NCI-H2081 treated with DMSO at 0.1 percent for 48 hours (cell line): Measurements from ENCODE around the gene FLT3.
"Not testable (repeated sequence)": the region's sequence is repeated elsewhere in the genome, so short reads cannot be mapped to it uniquely, and the experiment has no call there.

Source experiments
- DNase-seq: peaks from one replicate; lab custom pipeline; 2025; lab: John Stamatoyannopoulos, UW

FLT3 gene

DNA sequence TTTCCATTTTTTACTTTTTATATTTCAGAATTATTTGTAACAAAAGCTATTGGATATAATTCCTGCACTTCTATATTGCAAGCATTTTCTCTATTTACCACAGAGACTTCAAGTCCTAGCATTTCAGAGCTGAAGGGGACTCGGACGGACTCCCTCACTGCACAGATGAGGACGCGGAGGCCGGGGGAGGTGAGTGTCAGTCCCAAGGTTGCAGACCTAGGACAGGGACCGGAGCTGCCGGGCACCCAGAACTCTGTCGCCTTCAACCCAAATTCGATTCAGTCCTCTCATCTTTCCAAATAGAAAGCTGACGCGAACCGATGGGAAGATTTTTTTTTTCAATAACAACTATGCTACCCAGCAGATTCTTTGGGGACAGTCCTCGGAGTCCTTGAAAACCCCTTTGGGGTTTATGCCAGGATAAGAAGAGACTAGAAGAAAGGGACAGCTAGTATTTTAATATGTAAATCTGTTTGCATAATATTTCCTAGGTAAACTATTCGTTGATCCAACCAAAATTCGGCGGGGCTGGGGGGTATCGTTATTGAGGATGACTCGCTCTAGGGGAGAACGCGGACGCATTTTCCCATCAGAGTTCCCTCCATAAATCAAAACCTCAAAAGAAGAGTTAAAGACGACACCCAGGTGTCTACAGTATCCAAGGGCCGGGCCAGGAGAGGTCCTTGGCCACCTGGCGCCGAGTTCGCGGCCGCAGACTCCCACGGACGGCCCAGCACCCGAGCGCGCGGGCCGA, 803 bp downstream of the FLT3 start:
- DNase-seq: no peak

DNA sequence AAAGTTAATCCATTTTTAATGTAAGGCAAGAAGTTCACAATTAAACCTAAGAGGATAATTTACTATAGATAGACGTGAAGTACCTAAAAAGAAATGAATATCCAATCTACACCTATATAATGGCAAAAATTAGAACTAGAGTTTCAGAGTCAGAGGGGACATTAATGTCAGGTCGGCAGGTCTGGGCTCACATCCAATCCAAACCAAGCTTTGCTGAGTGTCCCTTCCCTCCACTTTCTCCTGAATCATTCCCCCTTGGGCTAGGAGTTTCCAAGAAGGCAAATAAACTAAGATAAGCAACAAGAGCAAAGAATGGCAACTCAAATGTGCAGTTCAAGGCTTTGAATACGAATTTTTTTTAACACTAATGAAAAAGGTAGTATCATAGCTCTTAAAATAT, 2.9 kb downstream of the FLT3 start:
- no peak for DNase-seq

DNA sequence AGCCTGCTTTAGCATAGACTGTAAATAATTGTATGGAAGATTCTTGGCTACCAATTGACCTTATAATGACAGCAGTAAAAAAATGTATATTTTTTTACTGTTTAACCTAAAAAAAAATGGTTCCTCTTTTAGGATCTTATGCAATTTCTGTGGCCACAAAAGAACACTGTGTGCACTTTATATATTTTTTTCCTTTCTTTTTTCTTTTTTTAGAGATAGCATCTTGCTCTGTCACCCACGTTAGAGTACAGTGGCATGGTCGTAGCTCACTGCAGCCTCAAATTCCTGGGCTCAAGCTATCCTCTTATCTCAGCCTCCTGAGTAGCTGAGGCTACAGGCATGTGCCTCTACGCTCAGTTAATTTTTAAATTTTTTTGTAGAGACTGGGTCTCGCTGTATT, 6.1 kb downstream of the FLT3 start:
- DNase-seq: no peak

DNA sequence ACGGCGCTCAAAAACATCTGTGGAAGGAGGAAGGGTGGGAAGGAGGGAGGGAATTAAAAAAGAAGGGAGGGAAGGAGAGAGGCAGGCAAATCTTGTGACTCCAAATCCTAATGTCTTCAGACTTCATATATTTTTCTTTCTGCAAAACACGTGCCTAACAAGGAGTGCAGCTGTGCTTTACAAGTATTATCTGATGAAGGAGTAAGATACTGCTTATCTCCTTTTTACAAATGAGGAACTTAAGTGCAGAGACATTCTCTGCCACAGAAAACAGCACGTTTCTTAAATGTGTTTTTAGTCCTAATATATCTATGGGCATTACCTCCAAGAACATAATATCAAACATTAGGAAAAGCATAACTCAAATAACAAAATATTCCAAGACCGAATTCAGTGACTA, 6.5 kb downstream of the FLT3 start:
- no peak for DNase-seq

DNA sequence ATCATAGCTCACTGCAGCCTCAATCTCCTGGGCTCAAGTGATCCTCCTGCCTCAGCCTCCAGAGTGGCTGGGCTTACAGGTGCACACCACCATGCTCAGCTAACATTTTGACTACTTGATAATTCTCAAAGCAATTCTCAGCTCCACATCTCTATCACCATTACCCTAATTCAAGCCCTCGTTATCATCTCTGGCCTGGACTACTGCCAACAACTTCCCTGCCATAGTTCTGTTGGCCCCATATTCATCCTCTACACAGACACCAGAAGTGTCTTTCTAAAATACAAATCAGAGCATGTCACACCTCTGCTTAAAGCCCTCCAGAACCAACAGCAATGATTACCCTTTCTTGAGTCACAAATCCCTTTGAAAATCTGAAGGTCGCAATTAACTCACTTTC, 7.9 kb downstream of the FLT3 start:
- no peak for DNase-seq

DNA sequence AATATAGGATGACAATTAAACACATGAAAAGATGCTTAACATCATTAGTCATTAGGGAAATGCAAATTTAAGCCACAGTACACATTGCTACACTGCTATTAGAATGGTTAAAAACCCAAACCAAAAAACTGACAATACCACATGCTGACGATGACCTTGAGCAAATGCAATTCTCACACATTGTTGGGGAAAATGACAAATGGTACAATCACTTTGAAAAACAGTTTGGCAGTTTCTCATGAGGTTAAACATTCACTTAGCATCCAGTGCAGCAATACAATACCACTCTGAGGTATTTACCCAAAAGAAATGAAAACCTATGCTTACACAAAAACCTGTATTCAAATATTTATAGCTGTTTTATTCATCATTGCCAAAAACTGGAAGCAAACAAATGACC, 11.3 kb downstream of the FLT3 start:
- no peak for DNase-seq

DNA sequence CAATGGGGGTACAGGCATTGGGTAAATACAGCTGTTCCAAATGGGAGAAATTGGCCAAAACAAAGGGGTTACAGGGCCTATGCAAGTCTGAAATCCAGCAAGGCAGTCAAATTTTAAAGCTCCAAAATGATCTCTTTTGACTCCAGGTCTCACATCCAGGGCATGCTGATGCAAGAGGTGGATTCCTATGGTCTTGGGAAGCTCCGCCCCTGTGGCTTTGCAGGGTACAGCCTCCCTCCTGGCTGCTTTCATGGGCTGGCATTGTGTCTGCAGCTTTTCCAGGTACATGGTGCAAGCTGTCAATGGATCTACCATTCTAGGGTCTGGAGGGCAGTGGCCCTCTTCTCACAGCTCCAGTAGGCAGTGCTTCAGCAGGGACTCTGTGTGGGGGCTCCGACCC, 22.6 kb downstream of the FLT3 start:
- not testable (repeated sequence) for DNase-seq

DNA sequence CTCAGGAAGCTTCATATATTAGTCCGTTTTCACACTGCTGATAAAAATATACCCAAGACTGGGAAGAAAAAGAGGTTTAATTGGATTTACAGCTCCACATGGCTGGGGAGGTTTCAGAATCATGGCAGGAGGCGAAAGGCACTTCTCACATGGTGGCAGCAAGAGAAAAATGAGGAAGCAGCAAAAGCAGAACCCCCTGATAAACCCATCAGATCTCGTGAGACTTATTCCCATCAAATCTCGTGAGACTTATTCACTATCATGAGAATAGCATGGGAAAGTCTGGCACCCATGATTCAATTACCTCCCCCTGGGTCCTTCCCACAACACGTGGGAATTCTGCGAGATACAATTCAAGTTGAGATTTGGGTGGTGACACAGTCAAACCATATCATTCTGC, 23.1 kb downstream of the FLT3 start:
- no peak for DNase-seq

DNA sequence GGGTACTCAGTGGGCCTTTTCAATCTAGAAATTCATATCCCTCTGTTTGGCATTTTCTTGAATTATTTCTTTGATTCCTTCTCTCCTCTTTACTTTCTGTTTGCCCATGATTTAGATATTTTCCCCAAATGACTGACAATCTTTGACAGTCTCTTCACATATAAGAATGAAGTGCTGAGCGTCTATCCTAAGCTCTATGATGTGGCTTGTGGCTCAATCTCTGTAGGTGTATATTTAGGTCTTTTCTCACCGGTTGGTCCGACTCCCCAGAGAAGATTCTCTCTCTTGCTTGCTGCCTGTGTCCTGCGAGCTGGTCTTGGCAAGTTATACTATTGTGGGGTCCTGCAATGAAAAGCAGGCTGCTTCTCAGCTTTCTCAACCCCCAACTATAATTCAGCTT, 29.0 kb downstream of the FLT3 start:
- no peak for DNase-seq

DNA sequence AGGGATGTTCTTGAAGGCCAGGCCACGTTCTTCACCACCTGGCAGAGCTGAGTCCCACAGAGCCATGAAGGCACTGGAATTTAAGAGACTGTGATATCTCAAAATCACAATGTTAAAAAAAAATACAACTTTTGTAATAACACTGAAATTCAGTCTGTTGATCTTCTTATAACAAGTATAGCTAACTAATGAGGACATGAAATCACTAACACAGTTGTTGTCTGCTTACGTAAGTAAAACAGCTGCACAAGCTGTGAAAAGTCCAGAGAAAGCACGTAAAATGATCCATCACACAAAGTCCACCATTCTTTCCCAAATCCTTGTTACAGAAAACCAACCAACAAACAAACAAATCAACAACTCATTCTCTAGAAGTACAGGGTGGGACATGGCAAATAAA, 32.9 kb downstream of the FLT3 start:
- no peak for DNase-seq

DNA sequence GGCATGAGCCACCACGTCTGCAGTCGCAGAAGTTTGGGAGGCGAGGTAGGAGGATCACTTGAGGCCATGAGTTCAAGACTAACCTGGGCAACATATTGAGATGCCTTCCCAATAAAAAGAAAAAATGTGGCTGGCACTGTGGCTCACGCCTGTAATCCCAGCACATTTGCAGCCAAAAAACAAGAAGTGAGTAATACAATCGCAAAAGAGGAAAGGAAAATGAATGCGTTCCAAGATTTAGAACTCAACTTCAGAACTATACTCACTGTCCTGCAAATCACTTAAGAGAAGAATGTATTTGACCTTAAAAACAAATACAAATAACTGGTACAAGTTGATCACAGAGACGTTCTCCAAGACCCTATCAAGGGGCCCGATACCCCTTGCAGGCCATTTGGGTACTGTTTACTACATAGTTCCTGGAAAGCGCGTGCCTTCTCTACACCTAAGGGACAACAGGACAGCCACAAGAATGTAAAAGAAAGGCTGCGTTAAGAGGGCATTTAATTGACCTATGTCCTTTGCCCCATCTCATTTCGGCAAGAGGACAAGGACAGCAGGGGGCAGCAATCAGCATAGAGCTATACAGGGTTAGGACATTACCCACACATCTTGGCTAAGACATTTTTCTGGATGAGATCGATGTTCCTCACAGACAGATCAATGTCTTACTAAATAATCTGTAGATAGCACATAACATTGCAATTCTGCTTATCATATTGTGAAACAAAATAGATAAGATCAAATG, 41.3 kb downstream of the FLT3 start:
- no peak for DNase-seq

DNA sequence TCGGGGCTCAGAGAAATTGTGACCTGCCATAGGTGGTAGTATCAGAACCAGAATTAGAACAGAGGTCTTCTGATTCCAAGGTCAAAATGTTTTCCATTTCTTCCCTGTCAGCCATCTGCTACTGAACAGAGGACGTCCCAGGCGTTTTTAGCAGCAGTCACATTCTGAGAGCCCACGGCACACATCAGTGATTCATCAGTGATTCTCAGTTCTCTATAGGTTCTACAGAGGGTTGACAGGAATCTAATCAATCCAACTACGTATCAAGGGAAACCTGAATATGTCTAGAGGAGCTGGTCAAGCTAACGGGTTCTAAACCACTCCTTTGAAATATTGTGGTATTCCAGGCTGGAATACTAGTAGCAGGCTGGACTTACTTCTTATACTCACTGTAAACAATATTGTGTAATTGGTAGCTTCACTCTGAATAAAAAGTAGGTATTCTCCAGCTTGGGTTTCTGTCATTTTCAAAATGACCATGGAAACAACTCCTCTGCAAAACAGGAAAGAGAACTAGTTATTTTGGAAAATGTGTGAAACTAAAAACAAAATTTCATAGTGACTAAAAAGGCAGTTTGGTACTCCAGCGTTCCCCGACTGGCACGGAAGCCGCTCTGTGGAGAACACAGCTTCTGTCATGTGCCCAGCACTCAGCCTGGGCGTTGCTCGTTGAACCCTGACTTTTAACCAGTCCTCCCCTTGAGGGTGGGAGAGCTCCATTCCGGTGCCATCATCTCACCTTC, 43.2 kb downstream of the FLT3 start:
- DNase-seq: no peak

DNA sequence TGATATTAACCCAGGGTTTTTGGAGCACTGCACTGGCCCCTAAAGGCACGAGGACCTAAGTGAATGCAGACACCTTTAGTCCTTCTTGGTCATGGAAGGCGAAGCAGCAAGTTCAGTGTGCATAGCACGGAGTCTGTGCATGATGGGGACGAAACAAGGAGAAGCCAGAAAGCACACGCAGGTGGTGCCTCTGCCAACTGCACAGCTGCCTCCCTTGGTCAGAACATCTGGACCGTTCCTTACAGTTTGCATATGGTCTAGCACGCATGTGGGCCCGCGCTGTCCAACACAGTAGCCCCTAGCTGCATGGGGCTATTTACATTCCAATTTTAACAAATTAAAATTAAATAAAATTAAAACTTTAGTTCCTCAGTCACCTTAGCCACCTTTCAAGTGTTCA, 44.0 kb downstream of the FLT3 start:
- no peak for DNase-seq

DNA sequence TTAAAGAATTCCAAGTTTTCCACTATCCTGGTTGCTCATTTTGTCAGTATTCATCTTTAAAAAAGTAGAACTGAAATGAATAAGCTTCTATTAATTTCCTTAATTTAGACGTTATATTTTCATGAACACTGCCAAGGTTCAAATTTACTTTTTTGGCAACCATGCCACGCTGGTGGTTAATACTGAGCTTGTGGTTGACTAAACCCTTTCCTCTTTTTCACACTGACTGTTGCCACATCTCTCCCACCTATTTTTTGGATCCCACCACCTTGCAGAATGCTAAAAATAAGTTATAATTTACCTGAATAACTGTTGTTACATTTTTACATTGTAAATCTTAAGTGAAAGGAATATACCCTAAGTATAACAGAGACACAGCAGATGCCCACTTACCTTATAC, 45.0 kb downstream of the FLT3 start:
- DNase-seq: no peak

DNA sequence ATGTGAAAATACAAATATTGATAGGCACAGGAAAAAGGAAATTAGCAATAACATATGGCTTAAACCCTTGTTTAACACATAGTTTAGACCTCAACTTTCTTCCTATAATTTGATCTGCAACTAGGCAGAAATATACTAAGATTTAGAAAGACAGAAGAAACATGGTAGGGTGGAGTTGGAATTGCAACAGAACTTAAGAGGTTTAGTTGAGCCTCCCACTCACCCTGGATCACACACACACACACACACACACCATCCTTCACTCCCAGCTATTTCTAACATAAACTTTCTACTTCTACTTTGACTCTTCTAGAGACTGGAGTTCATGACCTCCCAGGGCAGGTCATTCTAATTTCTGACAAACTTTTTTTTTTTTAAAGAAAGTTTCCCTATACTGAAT, 47.4 kb downstream of the FLT3 start:
- DNase-seq: no peak

DNA sequence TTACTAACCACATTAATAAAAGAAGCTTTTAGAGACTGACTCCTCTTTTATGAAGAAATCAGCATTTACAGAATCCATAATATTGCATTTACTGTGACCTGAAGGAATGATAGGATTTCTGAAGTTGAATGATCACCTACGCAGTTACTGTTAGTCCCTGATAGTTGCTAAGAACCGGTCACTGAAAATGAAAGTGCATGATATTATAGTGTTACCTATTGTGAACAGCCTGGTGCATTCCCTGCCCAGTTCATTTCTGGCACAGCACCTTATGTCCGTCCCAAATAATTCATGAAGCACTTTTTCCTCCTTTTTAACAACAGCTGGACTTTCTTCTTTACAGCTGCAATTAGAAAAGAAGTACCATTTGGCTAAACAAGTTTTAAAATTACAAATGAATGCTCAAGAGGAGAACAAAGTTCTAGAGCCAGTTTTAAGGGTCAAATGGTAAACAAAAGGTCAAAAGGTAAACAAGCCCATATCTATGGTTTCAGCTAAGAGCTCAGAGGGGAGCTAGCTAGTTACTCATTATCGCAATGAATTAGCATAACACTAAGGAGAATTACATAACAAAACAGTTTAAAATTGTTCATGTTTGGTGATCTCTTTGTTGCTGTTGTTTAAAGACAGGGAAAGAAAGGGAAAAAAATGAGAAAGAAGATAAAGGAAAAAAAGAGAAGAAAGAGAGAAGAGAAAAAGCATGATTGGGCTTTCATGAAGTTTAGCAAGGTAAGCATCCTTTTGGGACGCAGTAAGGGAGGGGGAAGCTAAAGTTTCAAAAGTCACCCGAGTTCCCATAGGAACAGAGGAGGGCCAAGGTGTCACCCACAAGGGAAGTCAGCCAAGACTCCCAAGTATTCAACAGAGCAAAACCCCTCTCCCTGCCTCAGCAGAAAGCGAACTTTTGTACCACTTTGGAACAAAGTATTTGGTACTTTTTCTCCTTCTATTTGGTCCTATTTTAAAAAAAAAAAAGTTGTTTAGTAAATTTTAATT, 50.2 kb downstream of the FLT3 start:
- no peak for DNase-seq

DNA sequence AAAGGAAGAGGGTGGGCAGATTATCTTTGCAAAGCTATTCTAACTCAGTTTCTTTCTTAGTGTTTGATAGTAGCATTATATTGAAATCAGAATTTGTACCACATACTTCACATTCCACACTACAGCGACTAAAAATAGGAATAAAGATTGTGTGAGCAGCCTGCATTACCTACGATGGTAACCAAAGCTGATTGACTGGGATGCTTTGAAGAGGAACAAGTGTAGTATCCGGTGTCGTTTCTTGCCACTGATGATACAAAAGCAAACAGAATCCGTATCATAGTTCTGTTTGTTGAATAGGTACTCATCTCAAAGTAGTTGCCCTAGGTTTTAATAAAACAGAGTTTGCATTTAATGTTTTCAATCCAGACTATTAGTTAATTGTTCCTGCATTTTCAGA, 51.2 kb downstream of the FLT3 start:
- no peak for DNase-seq

DNA sequence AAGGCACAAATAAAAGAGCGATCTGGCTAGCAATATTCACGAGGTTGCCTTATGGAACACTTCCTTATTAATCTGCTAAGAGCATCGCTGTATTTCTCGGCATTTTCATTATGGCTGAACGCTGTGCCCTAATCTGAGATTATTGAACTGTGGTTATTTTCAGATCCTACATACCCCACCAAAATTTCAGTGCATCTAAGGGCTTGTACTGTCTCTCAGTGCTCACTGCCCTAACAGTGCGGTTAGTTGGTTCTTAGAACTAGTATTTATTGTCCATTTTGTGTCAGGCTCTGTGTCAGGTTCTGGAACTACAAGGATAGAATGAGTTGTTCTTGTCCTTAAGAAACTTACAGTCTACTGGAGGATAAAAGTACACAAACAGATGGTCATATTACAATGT, 51.6 kb downstream of the FLT3 start:
- no peak for DNase-seq

DNA sequence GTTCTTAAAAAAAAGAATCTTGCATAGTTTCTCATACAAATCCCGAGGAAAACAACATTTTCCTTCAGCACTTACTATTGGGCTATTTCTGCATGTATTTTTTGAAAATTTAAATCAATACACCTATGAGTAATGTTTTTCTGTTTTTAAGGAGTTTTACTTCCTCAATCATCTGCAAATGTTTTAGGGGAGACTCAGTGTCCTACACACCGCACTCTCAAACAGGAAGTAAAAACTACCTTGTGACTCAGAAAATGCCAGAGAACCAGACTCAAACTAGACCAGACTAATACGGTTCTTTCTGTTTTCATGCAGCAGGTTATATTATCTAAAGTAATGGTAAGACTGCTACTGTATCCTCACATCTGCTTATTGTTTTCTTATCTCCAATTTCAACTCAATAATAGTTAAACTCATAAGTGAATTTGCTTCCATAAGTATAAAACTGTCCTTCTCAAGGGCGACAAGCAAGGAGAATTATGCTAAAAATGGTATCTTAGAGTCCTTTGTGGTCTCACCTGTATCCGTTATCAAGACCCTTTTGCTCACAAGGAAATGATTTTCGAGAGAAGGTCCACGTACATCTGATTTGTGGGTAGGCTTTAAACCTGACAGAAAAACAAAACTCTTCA, 52.5 kb downstream of the FLT3 start:
- no peak for DNase-seq

DNA sequence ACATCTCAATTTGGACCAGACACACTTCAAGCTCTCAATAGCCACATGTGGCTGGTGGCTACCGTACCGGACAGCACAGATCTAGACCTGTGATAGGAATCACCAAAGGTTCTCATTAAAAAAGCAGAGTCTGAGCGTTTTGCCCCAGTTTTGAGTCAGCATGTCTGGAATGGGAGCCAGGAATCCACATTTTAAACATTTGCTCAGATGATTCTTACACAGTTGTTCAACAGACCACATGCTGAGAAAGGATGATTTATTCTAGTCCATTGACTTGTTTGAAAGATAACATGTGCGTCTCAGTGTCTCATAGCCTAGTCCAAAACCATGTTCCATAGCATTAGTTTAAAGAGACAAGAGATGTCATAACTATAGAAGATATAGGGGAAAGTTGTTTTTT, 53.4 kb downstream of the FLT3 start:
- no peak for DNase-seq

DNA sequence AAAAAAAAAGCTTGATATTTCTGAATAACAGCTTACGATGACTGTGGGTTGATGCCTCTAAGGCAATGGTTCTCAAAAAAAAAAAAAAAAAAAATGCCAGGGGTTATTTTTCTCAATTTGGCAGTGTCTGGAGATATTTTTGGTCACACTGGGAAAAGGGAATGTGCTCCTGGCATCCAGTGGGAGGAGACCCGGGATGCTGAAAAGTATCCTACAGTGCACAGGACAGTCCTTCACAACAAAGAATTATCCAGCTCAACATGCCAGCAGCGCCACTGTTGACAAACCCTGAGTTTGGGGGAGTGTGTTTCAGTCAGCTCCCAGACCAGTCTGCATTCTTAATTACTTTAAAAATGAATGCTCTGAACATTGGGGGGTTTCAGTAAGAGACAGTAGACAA, 54.5 kb downstream of the FLT3 start:
- DNase-seq: no peak
